ENCODE measurements around the gene TBR1.

TBR1 gene

DNA sequence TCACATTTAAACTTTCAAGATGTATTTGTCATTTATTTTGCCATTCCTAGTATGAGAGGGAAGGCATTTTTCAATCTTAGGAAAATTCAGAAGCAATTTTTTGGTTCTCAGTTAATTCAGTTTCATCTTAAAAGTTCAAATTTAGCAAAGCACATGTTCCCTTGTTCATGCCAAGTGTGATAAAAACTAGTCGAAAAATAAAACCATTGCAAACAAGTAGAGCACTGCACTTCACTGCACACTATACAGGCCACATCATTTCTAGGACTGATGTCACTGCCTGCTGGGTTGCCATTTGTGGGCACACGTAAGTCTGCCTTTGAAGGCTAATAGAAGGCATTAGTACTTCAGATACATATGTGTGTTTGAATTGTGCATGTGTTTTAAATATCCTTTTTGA, 14.3 kb downstream of the TBR1 start:
- TF ChIP-seq EZH2phosphoT487 (IDR thresholded peaks at IDR 0.05; ENCODE audit: low read depth): no peak
- Histone ChIP-seq H3K4me2 (ENCODE audit: low read length) (no peak overlapping the region), H3K4me3 (ENCODE audit: low read length) (no peak overlapping the region)

DNA sequence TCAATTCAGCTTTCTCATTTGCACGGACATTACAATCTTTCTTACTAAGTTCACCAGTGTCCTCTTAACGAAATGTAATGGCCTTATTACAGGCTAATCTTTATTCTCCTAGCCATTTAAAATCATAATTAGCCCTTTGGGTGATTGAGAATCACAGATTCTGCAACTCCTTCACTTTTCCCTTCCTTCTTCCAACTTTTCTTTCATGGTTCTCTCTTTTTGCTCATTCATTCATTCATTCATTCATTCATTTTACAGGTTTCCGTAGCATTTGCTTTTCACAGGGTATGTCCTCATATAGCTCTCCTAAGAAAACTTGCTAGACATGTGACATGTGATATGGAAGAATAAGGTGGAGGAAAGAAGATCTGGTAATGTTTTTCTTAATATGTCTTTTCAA, 16.0 kb downstream of the TBR1 start:
- H3K9me3 ChIP-seq (ENCODE audit: insufficient read depth, low read length): no peaks in the 10 kb centered on the region
- no peaks in the 10 kb centered on the region for H3K79me2 ChIP-seq (ENCODE audit: low read length)
- no peaks in the 10 kb centered on the region for H3K4me1 ChIP-seq (ENCODE audit: low read length)
- H4K20me1 ChIP-seq (ENCODE audit: insufficient read depth, low read length): no peaks in the 10 kb centered on the region
- no peak overlapping the region for H3K27ac ChIP-seq (ENCODE audit: low read length)
- no peak overlapping the region for H3K9ac ChIP-seq (ENCODE audit: low read length)
- no peak overlapping the region for H2AFZ ChIP-seq (ENCODE audit: low read depth, low read length)
- no peak for TF ChIP-seq EZH2phosphoT487 (IDR thresholded peaks at IDR 0.05; ENCODE audit: low read depth)
- TF ChIP-seq, protein P1, sequence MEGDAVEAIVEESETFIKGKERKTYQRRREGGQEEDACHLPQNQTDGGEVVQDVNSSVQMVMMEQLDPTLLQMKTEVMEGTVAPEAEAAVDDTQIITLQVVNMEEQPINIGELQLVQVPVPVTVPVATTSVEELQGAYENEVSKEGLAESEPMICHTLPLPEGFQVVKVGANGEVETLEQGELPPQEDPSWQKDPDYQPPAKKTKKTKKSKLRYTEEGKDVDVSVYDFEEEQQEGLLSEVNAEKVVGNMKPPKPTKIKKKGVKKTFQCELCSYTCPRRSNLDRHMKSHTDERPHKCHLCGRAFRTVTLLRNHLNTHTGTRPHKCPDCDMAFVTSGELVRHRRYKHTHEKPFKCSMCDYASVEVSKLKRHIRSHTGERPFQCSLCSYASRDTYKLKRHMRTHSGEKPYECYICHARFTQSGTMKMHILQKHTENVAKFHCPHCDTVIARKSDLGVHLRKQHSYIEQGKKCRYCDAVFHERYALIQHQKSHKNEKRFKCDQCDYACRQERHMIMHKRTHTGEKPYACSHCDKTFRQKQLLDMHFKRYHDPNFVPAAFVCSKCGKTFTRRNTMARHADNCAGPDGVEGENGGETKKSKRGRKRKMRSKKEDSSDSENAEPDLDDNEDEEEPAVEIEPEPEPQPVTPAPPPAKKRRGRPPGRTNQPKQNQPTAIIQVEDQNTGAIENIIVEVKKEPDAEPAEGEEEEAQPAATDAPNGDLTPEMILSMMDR (IDR thresholded peaks at IDR 0.05; ENCODE audit: low read depth, low read length): no peak
- no peak overlapping the region for H3K4me3 ChIP-seq (ENCODE audit: low read length)
- no peaks in the 10 kb centered on the region for H3K36me3 ChIP-seq (replicated peaks; ENCODE audit: low read depth, low read length)
- no peaks in the 10 kb centered on the region for H3K27me3 ChIP-seq (ENCODE audit: low read depth, low read length)
- H3K4me2 ChIP-seq (ENCODE audit: low read length): no peak overlapping the region

More for the DNA sequence above, 14.3 kb downstream of the TBR1 start:
- Histone ChIP-seq H3K9ac (ENCODE audit: low read length) (no peak overlapping the region), H3K27me3 (ENCODE audit: low read depth, low read length) (no peaks in the 10 kb centered on the region), H4K20me1 (ENCODE audit: insufficient read depth, low read length) (no peaks in the 10 kb centered on the region), H3K27ac (ENCODE audit: low read length) (no peak overlapping the region), H2AFZ (ENCODE audit: low read depth, low read length) (no peak overlapping the region), H3K4me1 (ENCODE audit: low read length) (no peaks in the 10 kb centered on the region), H3K79me2 (ENCODE audit: low read length) (no peaks in the 10 kb centered on the region), H3K9me3 (ENCODE audit: insufficient read depth, low read length) (no peaks in the 10 kb centered on the region), H3K36me3 (replicated peaks; ENCODE audit: low read depth, low read length) (no peaks in the 10 kb centered on the region)

DNA sequence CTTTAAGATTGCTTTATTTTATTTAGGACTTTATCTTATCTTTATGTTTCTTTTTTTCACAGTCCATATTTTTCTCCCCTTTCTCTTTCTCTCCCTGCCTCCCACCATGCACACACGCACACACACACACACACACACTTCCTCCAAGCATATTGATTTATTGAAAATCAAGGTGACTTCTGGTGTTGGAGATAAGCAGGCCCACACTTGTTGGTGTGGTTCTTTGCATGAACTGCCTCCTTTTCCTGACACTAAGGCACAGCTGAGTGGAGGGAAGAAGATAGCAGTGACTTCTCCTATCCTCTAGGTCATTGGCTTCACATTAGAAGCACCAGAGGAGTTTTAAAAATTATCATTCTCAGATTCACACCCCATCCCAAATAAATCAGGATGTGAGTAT, 18.0 kb downstream of the TBR1 start:
- H3K4me3 ChIP-seq (ENCODE audit: low read length): no peak overlapping the region
- no peak overlapping the region for H3K4me2 ChIP-seq (ENCODE audit: low read length)
- no peaks in the 10 kb centered on the region for H3K4me1 ChIP-seq (ENCODE audit: low read length)
- TF ChIP-seq, protein P1 (IDR thresholded peaks at IDR 0.05; ENCODE audit: low read depth, low read length): no peak
- TF ChIP-seq EZH2phosphoT487 (IDR thresholded peaks at IDR 0.05; ENCODE audit: low read depth): no peak
- no peaks in the 10 kb centered on the region for H3K36me3 ChIP-seq (replicated peaks; ENCODE audit: low read depth, low read length)
- H2AFZ ChIP-seq (ENCODE audit: low read depth, low read length): no peak overlapping the region
- H3K79me2 ChIP-seq (ENCODE audit: low read length): no peaks in the 10 kb centered on the region
- no peak overlapping the region for H3K9ac ChIP-seq (ENCODE audit: low read length)
- H3K9me3 ChIP-seq (ENCODE audit: insufficient read depth, low read length): no peaks in the 10 kb centered on the region
- no peak overlapping the region for H3K27ac ChIP-seq (ENCODE audit: low read length)
- no peaks in the 10 kb centered on the region for H3K27me3 ChIP-seq (ENCODE audit: low read depth, low read length)
- no peaks in the 10 kb centered on the region for H4K20me1 ChIP-seq (ENCODE audit: insufficient read depth, low read length)

DNA sequence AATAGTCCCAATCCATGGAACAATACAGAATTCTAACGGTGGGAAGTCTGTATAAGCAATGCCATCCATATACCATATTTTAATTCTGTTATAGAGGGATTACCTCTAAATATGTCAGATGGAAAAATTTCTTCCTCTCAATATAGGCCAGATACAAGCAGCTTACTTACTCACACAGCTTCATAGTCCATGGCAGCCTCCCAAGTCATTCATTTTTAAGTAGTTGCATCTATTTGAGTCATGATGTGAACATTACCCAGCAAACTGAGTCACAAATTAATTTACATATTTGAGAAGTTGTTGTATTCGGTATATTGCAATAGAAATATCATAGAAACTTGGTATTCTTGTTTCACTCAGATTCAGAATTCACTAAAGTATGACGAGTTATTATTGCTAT, 20.3 kb downstream of the TBR1 start:
- Histone ChIP-seq H3K4me1 (ENCODE audit: low read length) (no peaks in the 10 kb centered on the region), H3K9ac (ENCODE audit: low read length) (no peak overlapping the region), H2AFZ (ENCODE audit: low read depth, low read length) (no peak overlapping the region), H3K36me3 (replicated peaks; ENCODE audit: low read depth, low read length) (no peaks in the 10 kb centered on the region), H4K20me1 (ENCODE audit: insufficient read depth, low read length) (no peaks in the 10 kb centered on the region), H3K9me3 (ENCODE audit: insufficient read depth, low read length) (no peaks in the 10 kb centered on the region), H3K27me3 (ENCODE audit: low read depth, low read length) (no peaks in the 10 kb centered on the region), H3K4me3 (ENCODE audit: low read length) (no peak overlapping the region), H3K4me2 (ENCODE audit: low read length) (no peak overlapping the region), H3K79me2 (ENCODE audit: low read length) (no peaks in the 10 kb centered on the region), H3K27ac (ENCODE audit: low read length) (no peak overlapping the region)
- TF ChIP-seq, protein P1 (IDR thresholded peaks at IDR 0.05; ENCODE audit: low read depth, low read length): no peak
- no peak for TF ChIP-seq EZH2phosphoT487 (IDR thresholded peaks at IDR 0.05; ENCODE audit: low read depth)

DNA sequence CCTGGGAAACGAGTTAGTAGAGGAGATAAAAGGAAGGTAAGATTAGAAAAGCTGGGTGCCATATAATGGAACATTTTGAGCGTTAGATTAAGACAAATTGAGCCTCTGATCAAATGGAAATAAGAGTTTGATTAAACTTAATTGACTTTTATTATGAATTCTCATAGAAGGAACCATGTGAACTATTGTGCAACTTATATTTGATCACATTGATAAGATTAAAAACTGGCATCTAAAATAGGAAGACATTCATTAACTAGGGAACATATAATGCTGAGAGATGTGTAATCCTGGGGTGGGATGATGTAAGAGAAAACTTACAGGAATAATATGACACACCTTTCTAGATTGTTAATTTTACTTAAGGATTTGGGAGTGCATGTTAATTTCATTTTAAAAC, 22.5 kb downstream of the TBR1 start:
- TF ChIP-seq, protein P1 (IDR thresholded peaks at IDR 0.05; ENCODE audit: low read depth, low read length): no peak
- TF ChIP-seq EZH2phosphoT487 (IDR thresholded peaks at IDR 0.05; ENCODE audit: low read depth): no peak
- Histone ChIP-seq H3K9ac (ENCODE audit: low read length) (no peak overlapping the region), H3K36me3 (replicated peaks; ENCODE audit: low read depth, low read length) (no peaks in the 10 kb centered on the region), H4K20me1 (ENCODE audit: insufficient read depth, low read length) (no peaks in the 10 kb centered on the region), H3K27me3 (ENCODE audit: low read depth, low read length) (no peaks in the 10 kb centered on the region), H3K4me1 (ENCODE audit: low read length) (no peaks in the 10 kb centered on the region), H3K4me2 (ENCODE audit: low read length) (no peak overlapping the region), H3K27ac (ENCODE audit: low read length) (no peak overlapping the region), H3K79me2 (ENCODE audit: low read length) (no peaks in the 10 kb centered on the region), H3K4me3 (ENCODE audit: low read length) (no peak overlapping the region), H2AFZ (ENCODE audit: low read depth, low read length) (no peak overlapping the region), H3K9me3 (ENCODE audit: insufficient read depth, low read length) (no peaks in the 10 kb centered on the region)
